Activated gamma-delta T cell treated with anti-CD3 and anti-CD28 coated beads, Interleukin-2, amount 50 U/mL, for 16 hours (primary cell): Measurements from ENCODE around the gene ZNF367.
A peak's percentile ranks its signal among the peaks of the same experiment; 100 is the strongest.

ENCODE experiments used
- DNase-seq: peaks from one replicate; pipeline ENCODE4 v3.0.0-alpha.2; 2020; ENCODE audit warnings: low read depth

The ZNF367 gene

GRCh38 chr9:96436456-96437126 is 18.4 kb upstream of the ZNF367 start:
- DNase-seq, result no peak

- no peak for DNase-seq
These were observed 17.9 kb upstream of the ZNF367 start for GRCh38 chr9:96436063-96436455.

GRCh38 chr9:96435345-96435744 is 17.2 kb upstream of the ZNF367 start:
- DNase-seq, result no peak

GRCh38 chr9:96430377-96430776 is 12.2 kb upstream of the ZNF367 start:
- no peak for DNase-seq

- DNase-seq, result no peak
These were observed 11.6 kb upstream of the ZNF367 start for GRCh38 chr9:96429732-96430131.

- no peak for DNase-seq
These were observed 7.5 kb upstream of the ZNF367 start for GRCh38 chr9:96425500-96426169.

GRCh38 chr9:96423985-96424336 is 5.8 kb upstream of the ZNF367 start:
- DNase-seq, result no peak

- DNase-seq, result no peak
These were observed 5.3 kb upstream of the ZNF367 start for GRCh38 chr9:96423322-96423984.

- no peak for DNase-seq
These were observed 2.5 kb upstream of the ZNF367 start for GRCh38 chr9:96420468-96421219.

- DNase-seq, result no peak
These were observed 1.5 kb upstream of the ZNF367 start for GRCh38 chr9:96419691-96419969.

GRCh38 chr9:96418920-96419690 is 935 bp upstream of the ZNF367 start:
- peak; percentile 29 for DNase-seq

GRCh38 chr9:96417661-96418082 is 498 bp downstream of the ZNF367 start:
- peak; percentile 17 for DNase-seq

- DNase-seq, result peak; percentile 87
These were observed 1.1 kb downstream of the ZNF367 start for GRCh38 chr9:96417051-96417586.

GRCh38 chr9:96413302-96414221 is 4.6 kb downstream of the ZNF367 start:
- DNase-seq, result no peak

GRCh38 chr9:96412174-96412913 is 5.8 kb downstream of the ZNF367 start:
- no peak for DNase-seq

GRCh38 chr9:96411129-96411838 is 6.9 kb downstream of the ZNF367 start:
- DNase-seq, result no peak

- DNase-seq, result no peak
These were observed 9.5 kb downstream of the ZNF367 start for GRCh38 chr9:96408409-96409280.

GRCh38 chr9:96400132-96400910 is 17.8 kb downstream of the ZNF367 start:
- no peak for DNase-seq
